Epidermal melanocyte (primary cell): ENCODE results near the gene FUZ.
A peak's percentile ranks its signal among the peaks of the same experiment; 100 is the strongest.

Experiments
- DNase-seq: peaks from one replicate; pipeline ENCODE4 v3.0.0; 2011; ENCODE audit warnings: low spot score; ENCODE audit not compliant: insufficient read length

Gene FUZ, protein sequence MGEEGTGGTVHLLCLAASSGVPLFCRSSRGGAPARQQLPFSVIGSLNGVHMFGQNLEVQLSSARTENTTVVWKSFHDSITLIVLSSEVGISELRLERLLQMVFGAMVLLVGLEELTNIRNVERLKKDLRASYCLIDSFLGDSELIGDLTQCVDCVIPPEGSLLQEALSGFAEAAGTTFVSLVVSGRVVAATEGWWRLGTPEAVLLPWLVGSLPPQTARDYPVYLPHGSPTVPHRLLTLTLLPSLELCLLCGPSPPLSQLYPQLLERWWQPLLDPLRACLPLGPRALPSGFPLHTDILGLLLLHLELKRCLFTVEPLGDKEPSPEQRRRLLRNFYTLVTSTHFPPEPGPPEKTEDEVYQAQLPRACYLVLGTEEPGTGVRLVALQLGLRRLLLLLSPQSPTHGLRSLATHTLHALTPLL

GRCh38 chr19:49812997-49813861 lies at the start of gene FUZ:
Gene FUZ, minus strand, starts transcription at chr19:49813292. Its CDS starts 186 bp downstream, at chr19:49813106.
- DNase-seq: peak; percentile 96

GRCh38 chr19:49862391-49863253 lies 49.5 kb upstream of the FUZ start:
- no peak for DNase-seq

DNA sequence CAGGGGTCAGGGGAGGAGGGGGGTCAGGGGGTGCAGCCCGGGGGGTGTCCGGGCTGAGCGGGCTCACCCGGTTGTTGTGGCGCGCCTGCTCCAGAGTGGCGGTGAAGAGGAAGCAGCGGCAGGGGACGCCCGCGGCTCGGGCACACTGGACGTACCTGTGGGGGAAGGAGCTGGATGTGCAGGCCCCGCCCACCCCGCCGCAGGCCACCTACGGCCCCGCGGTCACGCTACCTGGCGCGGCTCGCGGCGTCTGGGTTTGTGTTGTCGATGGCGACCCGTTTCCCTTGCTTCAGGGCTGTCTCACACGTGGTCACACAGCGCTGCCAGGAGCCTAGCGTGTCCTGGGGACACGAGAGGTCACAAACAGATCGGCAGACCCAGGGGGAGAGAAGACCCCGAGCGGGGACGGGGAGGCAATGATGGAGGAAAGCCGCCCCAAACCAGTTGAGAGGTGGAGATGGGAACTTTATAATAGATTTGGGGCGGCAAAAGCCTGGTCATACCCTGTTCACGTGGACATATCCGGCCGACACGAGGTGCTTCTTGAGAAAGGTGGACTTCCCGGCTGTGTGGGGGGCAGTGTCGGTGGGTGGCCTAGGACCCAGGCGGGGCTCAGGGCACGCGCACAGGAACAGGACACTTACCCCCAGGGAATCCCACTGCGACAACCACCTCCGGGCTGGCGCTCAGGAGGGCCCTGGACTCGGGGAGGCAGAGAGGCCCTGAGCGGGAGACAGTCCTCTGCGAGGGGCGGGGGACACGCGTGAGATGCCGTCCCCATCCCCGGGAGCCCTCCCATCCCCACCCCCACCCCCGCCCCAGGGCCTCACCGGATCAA lies 48.7 kb upstream of the FUZ start:
- no peak for DNase-seq

DNA sequence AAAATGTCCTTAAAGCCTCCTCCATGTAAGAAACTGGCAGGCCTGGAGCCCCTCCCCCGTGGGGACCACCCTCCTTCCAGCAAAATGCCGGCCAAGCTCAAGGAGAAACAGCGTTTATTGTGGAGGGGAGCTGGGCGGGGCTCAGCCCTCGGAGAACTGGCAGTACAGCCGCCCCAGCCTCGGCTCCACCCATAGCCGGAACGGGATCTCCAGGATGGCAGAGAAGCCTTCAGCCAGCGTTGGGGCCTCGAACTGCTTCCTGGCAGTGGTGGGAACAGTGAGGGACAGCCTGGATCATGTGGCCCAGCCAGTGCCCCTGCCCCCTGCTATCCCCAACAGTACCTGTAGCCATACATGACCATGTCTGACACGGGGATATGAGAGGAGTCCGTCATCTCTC lies 48.0 kb upstream of the FUZ start:
- no peak for DNase-seq

DNA sequence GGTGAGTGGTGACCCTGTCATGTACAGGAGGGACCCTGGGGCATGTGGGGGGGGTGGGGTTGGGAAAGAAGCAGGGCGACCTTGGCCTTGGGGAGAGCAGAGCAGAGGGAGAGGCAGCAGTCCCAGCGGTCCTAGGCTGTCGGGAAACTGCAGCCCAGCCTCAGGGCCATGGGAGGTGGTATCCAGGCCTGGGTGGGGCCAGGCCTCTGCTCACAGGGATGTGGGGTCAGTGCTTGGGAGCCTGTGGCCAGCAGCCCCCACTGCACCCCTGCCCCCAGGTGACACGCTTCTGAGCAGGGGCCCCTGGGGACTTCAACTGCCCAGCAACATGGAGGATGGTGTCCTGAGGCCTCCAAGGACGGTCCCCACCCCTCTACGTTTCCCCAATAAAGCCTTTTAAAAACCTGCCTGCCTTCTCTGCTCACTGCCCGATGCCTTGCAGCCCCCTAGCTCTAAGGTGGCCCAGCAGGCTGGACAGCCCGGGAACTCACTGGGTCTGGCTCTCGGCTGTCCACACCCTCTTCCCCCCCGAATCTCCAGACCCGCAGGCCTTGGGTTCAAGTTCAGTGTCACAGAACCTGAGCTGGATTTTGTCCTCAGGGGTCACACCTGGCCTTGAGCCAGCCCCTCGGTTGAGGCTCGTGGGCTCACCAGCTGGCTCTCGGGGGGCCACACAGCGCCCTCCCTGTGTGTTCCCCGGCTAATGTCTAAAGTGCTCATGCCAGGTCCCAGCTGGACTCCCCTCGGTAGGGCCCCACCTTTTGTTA lies 47.4 kb upstream of the FUZ start:
- DNase-seq: no peak

- no peak for DNase-seq
Observed at GRCh38 chr19:49859682-49860335, 46.7 kb upstream of the FUZ start.

DNA sequence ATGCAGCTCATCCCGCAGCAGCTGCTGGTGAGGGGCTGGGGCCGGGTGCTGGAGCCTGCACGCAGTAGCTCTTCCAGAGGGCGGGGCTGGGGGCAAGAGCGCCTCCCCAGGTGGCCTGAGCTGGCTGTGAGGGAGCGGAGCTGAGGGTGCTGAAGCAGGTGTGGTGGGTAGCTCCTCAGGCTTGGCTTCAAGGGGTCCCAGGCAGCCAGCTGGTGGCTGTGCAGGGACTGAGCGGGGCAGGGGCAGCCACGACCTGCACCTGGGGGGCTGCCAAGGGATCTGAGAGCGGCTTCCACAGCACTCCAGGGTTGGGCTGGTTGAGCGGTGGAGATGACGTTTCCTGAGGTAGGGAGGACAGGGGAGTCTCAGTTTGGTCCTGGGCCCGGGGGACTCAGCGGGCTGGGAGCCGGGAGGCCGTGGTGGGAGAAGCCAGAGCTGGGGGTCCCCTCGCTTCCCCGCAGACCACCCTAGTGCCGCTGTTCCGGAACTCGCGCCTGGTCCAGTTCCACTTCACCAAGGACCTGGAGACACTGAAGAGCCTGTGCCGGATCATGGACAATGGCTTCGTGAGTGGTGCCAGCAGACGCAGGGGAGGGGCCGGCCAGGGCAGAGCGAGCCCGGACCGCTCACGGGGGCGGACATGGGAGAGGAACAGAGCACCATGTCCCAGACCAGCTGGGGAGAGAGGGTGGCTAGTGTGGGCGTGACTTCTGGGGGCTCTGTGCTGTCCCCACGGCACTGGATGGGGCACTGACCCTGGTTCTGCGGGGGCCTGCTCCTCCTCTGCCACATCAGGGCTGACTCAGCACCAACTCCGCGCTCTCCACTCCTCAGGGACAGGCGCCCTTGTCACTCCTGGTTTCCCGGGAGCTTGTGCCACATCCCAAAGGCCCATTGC lies 45.2 kb upstream of the FUZ start:
- DNase-seq: no peak

DNA sequence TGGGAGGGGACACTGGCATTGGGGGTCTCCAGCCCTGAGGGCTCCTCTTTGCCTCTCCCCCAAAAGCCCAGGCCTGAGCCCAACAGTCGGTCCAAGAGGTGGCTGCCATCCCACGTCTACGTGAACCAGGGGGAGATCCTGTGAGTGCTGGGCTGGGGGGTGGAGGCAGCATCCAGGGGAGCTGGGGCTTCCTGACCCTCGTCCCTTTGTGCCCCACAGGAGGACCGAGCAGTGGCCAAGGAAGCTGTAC lies 44.7 kb upstream of the FUZ start:
- no peak for DNase-seq

DNA sequence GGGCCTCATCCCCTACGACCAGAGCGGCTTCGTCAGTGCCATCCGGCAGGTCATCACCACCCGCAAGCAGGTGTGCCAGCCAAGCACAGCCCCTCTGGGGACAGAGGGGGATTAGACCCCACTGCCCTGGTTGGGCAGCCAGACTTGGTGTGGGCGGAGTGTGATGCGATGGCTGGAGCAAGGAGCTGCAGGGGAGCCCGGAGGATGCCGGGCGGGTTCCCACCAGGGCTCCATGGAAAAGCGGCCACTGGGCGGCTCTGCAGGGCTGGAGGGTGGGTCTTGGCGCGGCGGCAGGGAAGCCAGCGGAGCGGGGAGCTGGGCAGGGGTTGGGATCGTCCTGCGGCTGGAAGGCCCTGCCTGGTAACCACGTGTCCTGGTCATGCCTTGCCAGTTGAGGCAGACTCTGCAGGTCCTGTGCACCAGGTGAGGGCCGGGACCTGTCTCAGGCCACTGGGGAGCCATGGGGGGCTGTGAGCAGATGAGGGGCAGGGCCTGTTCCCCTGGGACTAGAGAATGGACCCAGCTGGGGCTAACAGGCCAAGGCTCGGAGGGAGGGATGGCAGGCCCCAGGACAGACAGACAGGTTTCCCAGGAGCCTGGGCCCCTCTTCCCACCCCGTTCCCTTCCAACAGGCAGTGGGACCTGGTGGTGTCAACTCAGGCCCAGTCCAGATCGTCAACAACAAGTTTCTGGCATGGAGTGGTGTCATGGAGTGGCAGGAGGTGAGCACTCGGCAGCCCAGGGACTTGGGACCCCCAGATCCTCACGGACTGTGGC lies 44.2 kb upstream of the FUZ start:
- no peak for DNase-seq

- DNase-seq: no peak
Observed at GRCh38 chr19:49856574-49857021, 43.5 kb upstream of the FUZ start.

GRCh38 chr19:49855676-49856573 lies 42.8 kb upstream of the FUZ start:
- DNase-seq: no peak

- DNase-seq: no peak
Observed at GRCh38 chr19:49855277-49855675, 42.2 kb upstream of the FUZ start.

DNA sequence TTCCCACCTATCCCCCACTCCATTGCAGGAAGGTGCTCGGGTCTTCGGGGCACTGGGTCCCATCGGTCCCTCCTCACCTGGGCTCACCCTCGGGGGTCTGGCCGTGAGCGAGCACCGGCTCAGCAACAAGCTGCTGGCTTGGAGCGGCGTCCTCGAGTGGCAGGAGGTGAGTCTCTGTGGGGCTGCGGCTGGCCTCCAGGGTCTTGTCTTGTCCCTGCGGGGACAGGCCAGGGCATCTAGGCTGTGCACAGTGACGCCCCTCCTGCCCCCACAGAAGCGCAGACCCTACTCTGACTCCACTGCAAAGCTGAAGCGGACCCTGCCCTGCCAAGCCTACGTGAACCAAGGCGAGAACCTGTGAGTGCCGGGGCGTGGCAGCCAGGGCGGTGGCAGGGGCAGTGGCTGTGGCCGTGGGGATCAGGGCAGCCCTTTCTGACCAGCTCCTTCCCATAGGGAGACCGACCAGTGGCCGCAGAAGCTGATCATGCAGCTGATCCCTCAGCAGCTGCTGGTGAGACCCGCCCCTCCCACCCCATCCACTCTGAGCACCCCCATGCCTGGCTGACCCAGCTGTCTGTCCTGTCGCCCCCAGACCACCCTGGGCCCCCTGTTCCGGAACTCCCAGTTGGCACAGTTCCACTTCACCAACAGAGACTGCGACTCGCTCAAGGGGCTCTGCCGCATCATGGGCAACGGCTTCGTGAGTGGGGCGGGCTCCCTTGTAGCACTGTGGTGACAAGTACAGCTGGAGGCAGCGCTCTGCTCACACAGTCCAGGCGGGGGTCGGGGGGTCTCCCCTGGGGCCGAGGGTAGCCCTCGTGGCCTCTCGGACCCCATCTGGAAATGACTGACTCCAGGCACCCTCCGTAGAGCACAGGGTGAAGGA lies 41.5 kb upstream of the FUZ start:
- DNase-seq: no peak

- DNase-seq: no peak
Observed at GRCh38 chr19:49853852-49854377, 40.8 kb upstream of the FUZ start.

DNA sequence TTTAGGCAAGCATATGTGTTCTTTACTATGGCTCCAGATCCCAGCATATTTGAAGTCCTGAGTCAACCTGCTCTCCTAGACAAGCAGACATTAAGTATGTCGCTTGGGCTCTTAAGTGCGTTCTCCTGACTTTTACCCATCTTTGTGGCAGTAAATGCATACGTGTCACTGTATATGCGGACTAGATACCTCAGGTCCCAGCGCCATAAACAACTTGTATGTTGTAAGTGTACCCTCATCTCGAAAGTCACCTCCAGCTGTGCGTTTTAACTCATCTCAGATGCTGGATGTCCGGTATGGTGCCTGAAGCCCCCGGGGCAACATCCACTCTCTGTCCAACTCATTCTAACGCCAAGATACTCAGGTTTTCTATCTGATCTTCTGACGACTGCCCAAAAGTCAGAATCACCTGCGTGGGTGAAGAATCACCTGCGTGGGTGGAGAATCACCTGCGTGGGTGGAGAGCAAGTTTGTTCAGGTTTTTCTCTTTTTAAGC lies 39.6 kb upstream of the FUZ start:
- no peak for DNase-seq
